K562 (cell line): ENCODE results near the gene KLK11. TPM values are rescaled to one million over a fixed set of nuclear protein-coding genes. Genes with fewer than 3 reads are reported as not detected.

Experiments
- BACH1 ChIP-seq: fragments of 200-800 bp; sonication (Bioruptor generic); IDR thresholded peaks from 2 replicates; pipeline ENCODE4 v1.6.1; 2016; ENCODE audit warnings: missing genetic modification characterization, missing compliant biosample characterization
- ESRRA ChIP-seq: fragments of 450-650 bp; IDR thresholded peaks from 2 replicates; pipeline ENCODE4 v1.6.1; 2014; ENCODE audit warnings: low read depth, mild to moderate bottlenecking, moderate library complexity, borderline replicate concordance
- ETS2 ChIP-seq: IDR thresholded peaks from 2 replicates; pipeline ENCODE4 v1.6.1; 2016; ENCODE audit warnings: borderline replicate concordance, missing genetic modification characterization, mild to moderate bottlenecking, moderate library complexity, missing compliant biosample characterization; ENCODE audit not compliant: poor library complexity, severe bottlenecking
- ETV1 ChIP-seq: fragments of 450-650 bp; conservative IDR thresholded peaks from 2 replicates; pipeline ENCODE4 v1.6.1; 2016; ENCODE audit warnings: missing genetic modification characterization, control low read depth, low read depth, missing compliant biosample characterization
- FOXO4 ChIP-seq: fragments of 450-650 bp; formaldehyde crosslinking; IDR thresholded peaks from 2 replicates; pipeline ENCODE4 v1.4.0; 2020; ENCODE audit warnings: mild to moderate bottlenecking, moderate library complexity
- GTF2B ChIP-seq: IDR thresholded peaks from 2 replicates; pipeline ENCODE4 v1.6.1; 2011; ENCODE audit not compliant: insufficient read length; ENCODE audit errors: extremely low read depth
- HOXB6 ChIP-seq: fragments of 250-450 bp; sonication (Bioruptor Pico); IDR thresholded peaks from 2 replicates; pipeline ENCODE4 v1.5.1; 2022; ENCODE audit warnings: mild to moderate bottlenecking, borderline replicate concordance
- KDM4B ChIP-seq, 2 experiments: fragments of 450-650 bp in 1 of 2; sonication (generic) in 1 of 2; IDR thresholded peaks; 2 replicates each; pipeline ENCODE4 v1.6.1; 2016 to 2017; ENCODE audit warnings: borderline replicate concordance in 2 of 2, antibody characterized with exemption in 1 of 2, low read depth in 1 of 2, mild to moderate bottlenecking in 1 of 2
- LCOR ChIP-seq: sonication (generic); formaldehyde crosslinking; IDR thresholded peaks from 2 replicates; pipeline ENCODE4 v1.8.0; 2022; ENCODE audit warnings: mild to moderate bottlenecking, missing genetic modification reagents
- MAZ ChIP-seq, 2 experiments: fragments of 450-650 bp in 1 of 2; sonication (generic) in 1 of 2; formaldehyde crosslinking; IDR thresholded peaks in 1 of 2; conservative IDR thresholded peaks in 1 of 2; 2 replicates each; pipeline versions ENCODE4 v1.4.0 to v1.5.0; 2020; ENCODE audit warnings: mild to moderate bottlenecking in 1 of 2, missing genetic modification reagents in 1 of 2
- PHF20 ChIP-seq: fragments of 450-650 bp; IDR thresholded peaks from 2 replicates; pipeline ENCODE4 v1.6.1; 2018; ENCODE audit not compliant: partially characterized antibody
- RBM25 ChIP-seq: fragments of 200-400 bp; formaldehyde crosslinking; IDR thresholded peaks from 2 replicates; pipeline ENCODE4 v1.6.1; 2018; ENCODE audit warnings: low read length, low read depth, moderate library complexity; ENCODE audit not compliant: severe bottlenecking
- SAP30 ChIP-seq: fragments of 200-600 bp; sonication (generic); IDR thresholded peaks from 2 replicates; pipeline ENCODE4 v1.6.1; 2012; ENCODE audit warnings: borderline replicate concordance, low read depth, mild to moderate bottlenecking, moderate library complexity, low read length, control low read depth, inconsistent platforms; ENCODE audit not compliant: insufficient read depth, poor library complexity, severe bottlenecking
- SMC3 ChIP-seq: conservative IDR thresholded peaks from 2 replicates; pipeline ENCODE4 v1.6.1; 2011; ENCODE audit warnings: low read depth, low read length, improper control_type of control experiment; ENCODE audit not compliant: insufficient read depth
- TAL1 ChIP-seq: fragments of 450-650 bp; IDR thresholded peaks from 2 replicates; pipeline ENCODE4 v1.6.1; 2016; ENCODE audit warnings: mild to moderate bottlenecking
- TARDBP ChIP-seq: fragments of 450-650 bp; IDR thresholded peaks from 2 replicates; pipeline ENCODE4 v1.6.1; 2016
- ZBTB33 ChIP-seq: sonication (generic); formaldehyde crosslinking; IDR thresholded peaks from 2 replicates; pipeline ENCODE4 v1.8.1; 2023; ENCODE audit warnings: mild to moderate bottlenecking, missing genetic modification reagents
- ZNF507 ChIP-seq: conservative IDR thresholded peaks from 2 replicates; pipeline ENCODE4 v1.6.1; 2017; ENCODE audit warnings: missing genetic modification characterization, missing compliant biosample characterization
- ZNF639 ChIP-seq, 2 experiments: fragments of 200-800 bp in 1 of 2; sonication (Bioruptor generic) in 1 of 2; sonication (generic) in 1 of 2; formaldehyde crosslinking in 1 of 2; IDR thresholded peaks in 1 of 2; conservative IDR thresholded peaks in 1 of 2; 2 replicates each; pipeline versions ENCODE4 v1.5.0 to v1.6.1; 2016 to 2020; ENCODE audit warnings: missing compliant biosample characterization in 1 of 2, missing genetic modification characterization in 1 of 2, missing genetic modification reagents in 1 of 2
- ZNF707 ChIP-seq: fragments of 250-450 bp; sonication (Bioruptor Pico); conservative IDR thresholded peaks from 2 replicates; pipeline ENCODE4 v1.8.0; 2022; ENCODE audit warnings: inconsistent platforms, mild to moderate bottlenecking, moderate library complexity
- polyA plus RNA-seq, 8 experiments: library from polyadenylated mRNA; depleted of rRNA in 4 of 8; stranded (reverse) in 5 of 8; unstranded in 3 of 8; fragments of >200 nt; fragmentation: Nextera tagmentation in 2 of 8; fragmentation: Illumina TruSeq in 1 of 8; extraction: Ambion mirVana in 2 of 8; extraction: Trizol in 1 of 8; gene quantifications; 2 replicates each; pipeline versions ENCODE4 v1.2.1 to v1.2.3, GENCODE V29; 2011 to 2014; ENCODE audit warnings: inconsistent platforms in 1 of 8, missing spikeins in 1 of 8
- total RNA-seq, 7 experiments: library from RNA; depleted of rRNA in 6 of 7; stranded (reverse); fragments of >200 nt in 6 of 7; fragmentation: Illumina TruSeq in 2 of 7; extraction: Trizol in 2 of 7; gene quantifications; 2 replicates each; pipeline versions ENCODE4 v1.2.1 to v1.2.3, GENCODE V29; 2011 to 2021; ENCODE audit warnings: low replicate concordance in 1 of 7

KLK11 gene
- total and polyA plus RNA-seq, 9 of the 15 experiments (the other 6 are each of a cell fraction or from before 2014, with no cell fraction given) = not detected

- TF ChIP-seq SAP30 (no peak), ZNF507 (tag) (no peak), MAZ (CRISPR knock-in tag; conservative IDR thresholded peaks at IDR 0.05 in 1 of 2, IDR thresholded peaks at IDR 0.05 in 1 of 2) (peak in 1 of 2 experiments; percentile 18; a peak in 1 of 4 replicates), RBM25 (no peak), LCOR (CRISPR knock-in tag) (no peak), ZNF639 (CRISPR knock-in tag; conservative IDR thresholded peaks at IDR 0.05 in 1 of 2, IDR thresholded peaks at IDR 0.05 in 1 of 2) (no peak), ESRRA (0 out of 2 replicates have a peak, but pooled peaks have one; percentile 18), ZNF707 (CRISPR knock-in tag) (no peak), ZBTB33 (CRISPR knock-in tag) (no peak), FOXO4 (CRISPR knock-in tag) (no peak), TARDBP (no peak), BACH1 (tag) (no peak), GTF2B (no peak), ETV1 (no peak), TAL1 (no peak), KDM4B (IDR thresholded peaks at IDR 0.05; ENCODE audit: borderline replicate concordance in 2 of 2, low read depth in 1 of 2) (no peak), HOXB6 (CRISPR knock-in tag) (no peak), PHF20 (peak; percentile 29), ETS2 (no peak), SMC3 (peak; percentile 65)
These were observed 9.4 kb downstream of the KLK11 start (continued) for GRCh38 chr19:51016798-51017683.
